ENCODE measurements around the gene SHISA7.

SHISA7 gene

DNA sequence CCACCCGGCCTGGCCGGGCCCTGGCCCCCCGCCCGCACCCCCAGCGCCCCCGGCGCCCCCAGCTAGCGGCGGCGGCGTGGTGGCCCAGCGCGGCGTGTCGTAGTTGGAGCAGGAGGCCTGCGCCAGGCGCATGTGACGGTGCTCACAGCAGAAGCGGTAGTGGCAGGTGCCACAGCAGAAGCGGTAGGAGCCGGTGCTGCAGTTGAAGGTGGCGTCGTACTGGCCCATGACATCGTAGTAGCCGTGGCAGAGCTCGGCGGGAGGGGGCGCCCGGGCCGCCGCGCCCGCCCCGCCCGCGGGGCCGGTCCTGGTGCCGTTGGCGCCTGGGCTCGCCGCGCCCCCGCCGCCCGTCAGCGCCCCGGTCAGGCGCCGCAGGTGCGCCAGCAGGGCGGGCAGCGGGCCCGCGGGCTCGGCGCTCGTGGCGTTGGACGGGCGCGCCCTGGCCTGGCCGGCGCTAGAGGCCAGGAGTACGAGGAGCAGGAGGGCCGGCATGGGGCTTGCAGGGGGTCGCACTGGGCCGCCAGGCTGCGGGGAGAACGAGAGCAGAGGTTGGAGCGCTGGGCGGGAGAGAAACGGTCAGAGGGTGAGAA lies 633 bp downstream of the SHISA7 start:
- TF ChIP-seq, protein P1, sequence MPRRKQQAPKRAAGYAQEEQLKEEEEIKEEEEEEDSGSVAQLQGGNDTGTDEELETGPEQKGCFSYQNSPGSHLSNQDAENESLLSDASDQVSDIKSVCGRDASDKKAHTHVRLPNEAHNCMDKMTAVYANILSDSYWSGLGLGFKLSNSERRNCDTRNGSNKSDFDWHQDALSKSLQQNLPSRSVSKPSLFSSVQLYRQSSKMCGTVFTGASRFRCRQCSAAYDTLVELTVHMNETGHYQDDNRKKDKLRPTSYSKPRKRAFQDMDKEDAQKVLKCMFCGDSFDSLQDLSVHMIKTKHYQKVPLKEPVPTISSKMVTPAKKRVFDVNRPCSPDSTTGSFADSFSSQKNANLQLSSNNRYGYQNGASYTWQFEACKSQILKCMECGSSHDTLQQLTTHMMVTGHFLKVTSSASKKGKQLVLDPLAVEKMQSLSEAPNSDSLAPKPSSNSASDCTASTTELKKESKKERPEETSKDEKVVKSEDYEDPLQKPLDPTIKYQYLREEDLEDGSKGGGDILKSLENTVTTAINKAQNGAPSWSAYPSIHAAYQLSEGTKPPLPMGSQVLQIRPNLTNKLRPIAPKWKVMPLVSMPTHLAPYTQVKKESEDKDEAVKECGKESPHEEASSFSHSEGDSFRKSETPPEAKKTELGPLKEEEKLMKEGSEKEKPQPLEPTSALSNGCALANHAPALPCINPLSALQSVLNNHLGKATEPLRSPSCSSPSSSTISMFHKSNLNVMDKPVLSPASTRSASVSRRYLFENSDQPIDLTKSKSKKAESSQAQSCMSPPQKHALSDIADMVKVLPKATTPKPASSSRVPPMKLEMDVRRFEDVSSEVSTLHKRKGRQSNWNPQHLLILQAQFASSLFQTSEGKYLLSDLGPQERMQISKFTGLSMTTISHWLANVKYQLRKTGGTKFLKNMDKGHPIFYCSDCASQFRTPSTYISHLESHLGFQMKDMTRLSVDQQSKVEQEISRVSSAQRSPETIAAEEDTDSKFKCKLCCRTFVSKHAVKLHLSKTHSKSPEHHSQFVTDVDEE (CRISPR knock-in tag; IDR thresholded peaks at IDR 0.05), result no peak
- TF ChIP-seq PPARA (CRISPR knock-in tag; IDR thresholded peaks at IDR 0.05; ENCODE audit: borderline replicate concordance), result no peak
- TF ChIP-seq ZNF565 (CRISPR knock-in tag; conservative IDR thresholded peaks at IDR 0.05; ENCODE audit: low read depth), result no peak
- TF ChIP-seq SNAI2 (CRISPR knock-in tag; IDR thresholded peaks at IDR 0.05), result no peak
- no peak for TF ChIP-seq OSR1 (CRISPR knock-in tag; IDR thresholded peaks at IDR 0.05)
- ATAC-seq, result no peak

DNA sequence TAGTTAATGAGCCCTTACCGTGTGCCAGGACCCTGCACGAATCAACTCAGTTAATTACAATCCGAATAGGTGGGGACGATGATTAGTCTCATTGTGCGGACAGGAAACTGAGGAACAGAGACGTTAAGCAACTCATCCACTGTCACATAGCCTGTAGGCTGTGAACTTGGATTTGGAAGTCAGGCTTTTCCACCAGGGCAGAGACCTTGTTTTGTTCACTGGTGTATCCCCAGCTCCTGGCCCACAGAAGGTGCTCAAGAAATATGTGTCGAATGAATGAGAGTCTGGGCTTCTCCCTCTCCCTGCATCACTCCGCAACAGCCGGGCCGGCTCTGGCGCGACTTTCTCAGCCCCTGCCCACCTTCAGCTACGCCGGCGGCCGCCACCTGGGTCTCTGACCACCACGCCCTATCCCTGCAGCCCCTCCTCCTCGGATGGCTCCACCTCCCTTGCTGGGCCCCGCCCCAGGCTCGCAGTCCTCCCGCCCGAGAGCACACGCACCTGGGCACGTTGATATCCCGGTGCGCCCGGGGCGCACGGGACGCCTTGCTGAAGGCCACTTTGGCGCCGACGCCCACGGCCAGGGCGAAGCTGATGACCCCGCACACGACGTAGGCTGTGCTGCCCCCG lies 1.3 kb downstream of the SHISA7 start:
- TF ChIP-seq ISL1 (CRISPR knock-in tag; IDR thresholded peaks at IDR 0.05) (no peak), ZFP30 (CRISPR knock-in tag; IDR thresholded peaks at IDR 0.05) (no peak), GLIS3 (CRISPR knock-in tag; IDR thresholded peaks at IDR 0.05) (no peak), RARB (CRISPR knock-in tag; IDR thresholded peaks at IDR 0.05) (no peak), ESRRG (CRISPR knock-in tag; IDR thresholded peaks at IDR 0.05) (no peak), TCF4 (CRISPR knock-in tag; IDR thresholded peaks at IDR 0.05; ENCODE audit: borderline replicate concordance) (no peak), OSR1 (CRISPR knock-in tag; IDR thresholded peaks at IDR 0.05) (no peak), ZFP3 (CRISPR knock-in tag; IDR thresholded peaks at IDR 0.05) (no peak), ZNF8 (CRISPR knock-in tag; IDR thresholded peaks at IDR 0.05) (no peak), BACH2 (CRISPR knock-in tag; IDR thresholded peaks at IDR 0.05; ENCODE audit: borderline replicate concordance) (no peak), TOX (CRISPR knock-in tag; IDR thresholded peaks at IDR 0.05; ENCODE audit: borderline replicate concordance) (no peak), ZNF70 (CRISPR knock-in tag; IDR thresholded peaks at IDR 0.05) (no peak), PPARA (CRISPR knock-in tag; IDR thresholded peaks at IDR 0.05; ENCODE audit: borderline replicate concordance) (no peak), ZNF565 (CRISPR knock-in tag; conservative IDR thresholded peaks at IDR 0.05; ENCODE audit: low read depth) (no peak)
- TF ChIP-seq, protein P1 (CRISPR knock-in tag; IDR thresholded peaks at IDR 0.05), result no peak
- TF ChIP-seq, protein P2, sequence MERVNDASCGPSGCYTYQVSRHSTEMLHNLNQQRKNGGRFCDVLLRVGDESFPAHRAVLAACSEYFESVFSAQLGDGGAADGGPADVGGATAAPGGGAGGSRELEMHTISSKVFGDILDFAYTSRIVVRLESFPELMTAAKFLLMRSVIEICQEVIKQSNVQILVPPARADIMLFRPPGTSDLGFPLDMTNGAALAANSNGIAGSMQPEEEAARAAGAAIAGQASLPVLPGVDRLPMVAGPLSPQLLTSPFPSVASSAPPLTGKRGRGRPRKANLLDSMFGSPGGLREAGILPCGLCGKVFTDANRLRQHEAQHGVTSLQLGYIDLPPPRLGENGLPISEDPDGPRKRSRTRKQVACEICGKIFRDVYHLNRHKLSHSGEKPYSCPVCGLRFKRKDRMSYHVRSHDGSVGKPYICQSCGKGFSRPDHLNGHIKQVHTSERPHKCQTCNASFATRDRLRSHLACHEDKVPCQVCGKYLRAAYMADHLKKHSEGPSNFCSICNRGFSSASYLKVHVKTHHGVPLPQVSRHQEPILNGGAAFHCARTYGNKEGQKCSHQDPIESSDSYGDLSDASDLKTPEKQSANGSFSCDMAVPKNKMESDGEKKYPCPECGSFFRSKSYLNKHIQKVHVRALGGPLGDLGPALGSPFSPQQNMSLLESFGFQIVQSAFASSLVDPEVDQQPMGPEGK (CRISPR knock-in tag; IDR thresholded peaks at IDR 0.05; ENCODE audit: borderline replicate concordance), result no peak
- TF ChIP-seq, protein P3, sequence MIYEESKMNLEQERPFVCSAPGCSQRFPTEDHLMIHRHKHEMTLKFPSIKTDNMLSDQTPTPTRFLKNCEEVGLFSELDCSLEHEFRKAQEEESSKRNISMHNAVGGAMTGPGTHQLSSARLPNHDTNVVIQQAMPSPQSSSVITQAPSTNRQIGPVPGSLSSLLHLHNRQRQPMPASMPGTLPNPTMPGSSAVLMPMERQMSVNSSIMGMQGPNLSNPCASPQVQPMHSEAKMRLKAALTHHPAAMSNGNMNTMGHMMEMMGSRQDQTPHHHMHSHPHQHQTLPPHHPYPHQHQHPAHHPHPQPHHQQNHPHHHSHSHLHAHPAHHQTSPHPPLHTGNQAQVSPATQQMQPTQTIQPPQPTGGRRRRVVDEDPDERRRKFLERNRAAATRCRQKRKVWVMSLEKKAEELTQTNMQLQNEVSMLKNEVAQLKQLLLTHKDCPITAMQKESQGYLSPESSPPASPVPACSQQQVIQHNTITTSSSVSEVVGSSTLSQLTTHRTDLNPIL (CRISPR knock-in tag; IDR thresholded peaks at IDR 0.05; ENCODE audit: low read depth), result no peak
- TF ChIP-seq, protein P4, sequence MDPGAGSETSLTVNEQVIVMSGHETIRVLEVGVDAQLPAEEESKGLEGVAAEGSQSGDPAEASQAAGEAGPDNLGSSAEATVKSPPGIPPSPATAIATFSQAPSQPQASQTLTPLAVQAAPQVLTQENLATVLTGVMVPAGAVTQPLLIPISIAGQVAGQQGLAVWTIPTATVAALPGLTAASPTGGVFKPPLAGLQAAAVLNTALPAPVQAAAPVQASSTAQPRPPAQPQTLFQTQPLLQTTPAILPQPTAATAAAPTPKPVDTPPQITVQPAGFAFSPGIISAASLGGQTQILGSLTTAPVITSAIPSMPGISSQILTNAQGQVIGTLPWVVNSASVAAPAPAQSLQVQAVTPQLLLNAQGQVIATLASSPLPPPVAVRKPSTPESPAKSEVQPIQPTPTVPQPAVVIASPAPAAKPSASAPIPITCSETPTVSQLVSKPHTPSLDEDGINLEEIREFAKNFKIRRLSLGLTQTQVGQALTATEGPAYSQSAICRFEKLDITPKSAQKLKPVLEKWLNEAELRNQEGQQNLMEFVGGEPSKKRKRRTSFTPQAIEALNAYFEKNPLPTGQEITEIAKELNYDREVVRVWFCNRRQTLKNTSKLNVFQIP (CRISPR knock-in tag; IDR thresholded peaks at IDR 0.05; ENCODE audit: borderline replicate concordance, low read depth), result no peak
- TF ChIP-seq, protein P5, sequence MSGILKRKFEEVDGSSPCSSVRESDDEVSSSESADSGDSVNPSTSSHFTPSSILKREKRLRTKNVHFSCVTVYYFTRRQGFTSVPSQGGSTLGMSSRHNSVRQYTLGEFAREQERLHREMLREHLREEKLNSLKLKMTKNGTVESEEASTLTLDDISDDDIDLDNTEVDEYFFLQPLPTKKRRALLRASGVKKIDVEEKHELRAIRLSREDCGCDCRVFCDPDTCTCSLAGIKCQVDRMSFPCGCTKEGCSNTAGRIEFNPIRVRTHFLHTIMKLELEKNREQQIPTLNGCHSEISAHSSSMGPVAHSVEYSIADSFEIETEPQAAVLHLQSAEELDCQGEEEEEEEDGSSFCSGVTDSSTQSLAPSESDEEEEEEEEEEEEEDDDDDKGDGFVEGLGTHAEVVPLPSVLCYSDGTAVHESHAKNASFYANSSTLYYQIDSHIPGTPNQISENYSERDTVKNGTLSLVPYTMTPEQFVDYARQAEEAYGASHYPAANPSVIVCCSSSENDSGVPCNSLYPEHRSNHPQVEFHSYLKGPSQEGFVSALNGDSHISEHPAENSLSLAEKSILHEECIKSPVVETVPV (CRISPR knock-in tag; IDR thresholded peaks at IDR 0.05), result no peak
- ATAC-seq, result no peak
